ENCODE data around the gene ETV1. TPM values are rescaled to one million over a fixed set of nuclear protein-coding genes. Genes with fewer than 3 reads are reported as not detected.

ETV1 gene
- total RNA-seq, 2 experiments from 2014 or later, result 0.32 to 0.37 TPM

- Mint-ChIP-seq H3K27ac (no peak overlapping the region), H3K36me3 (ENCODE audit: low read depth) (no peaks in the 10 kb centered on the region), H3K27me3 (peaks cover 2% of the 10 kb centered on the region), H3K4me1 (no peaks in the 10 kb centered on the region), H3K9me3 (ENCODE audit: low read depth) (no peaks in the 10 kb centered on the region), H3K4me3 (no peak overlapping the region)
- DNase-seq (no peak), ATAC-seq (no peak)
- ChIA-PET POLR2A (no interaction called here), CTCF (no interaction called here)
- intact Hi-C loops (cut with DNase I, micrococcal nuclease), result no loop called here
Observed at GRCh38 chr7:13984061-13984460, 5.4 kb downstream of the ETV1 start.

GRCh38 chr7:13982940-13983677 lies 6.4 kb downstream of the ETV1 start:
- intact Hi-C loops (cut with DNase I, micrococcal nuclease), result no loop called here
- ChIA-PET CTCF (interaction anchor here (1.1 kb wide), 1 partner anchor 31 kb away, joined by 3 read pairs; no protein-coding TSS in a partner anchor), POLR2A (no interaction called here)
- peaks cover 2% of the 10 kb centered on the region for H3K27me3 Mint-ChIP-seq
- DNase-seq (no peak), ATAC-seq (no peak)
- H3K36me3 Mint-ChIP-seq (ENCODE audit: low read depth), result no peaks in the 10 kb centered on the region
- H3K9me3 Mint-ChIP-seq (ENCODE audit: low read depth), result no peaks in the 10 kb centered on the region
- no peaks in the 10 kb centered on the region for H3K4me1 Mint-ChIP-seq
- no peak overlapping the region for H3K27ac Mint-ChIP-seq
- H3K4me3 Mint-ChIP-seq, result no peak overlapping the region

- no peak for DNase-seq
- H3K9me3 Mint-ChIP-seq (ENCODE audit: low read depth), result no peaks in the 10 kb centered on the region
- no peak overlapping the region for H3K27ac Mint-ChIP-seq
- ChIA-PET POLR2A (no interaction called here), CTCF (interaction anchor here (0.6 kb wide), 1 partner anchor 255 kb away, joined by 4 read pairs; no protein-coding TSS in a partner anchor)
- H3K27me3 Mint-ChIP-seq, result peaks cover 2% of the 10 kb centered on the region
- ATAC-seq, result no peak
- no peak overlapping the region for H3K4me3 Mint-ChIP-seq
- H3K4me1 Mint-ChIP-seq, result no peaks in the 10 kb centered on the region
- intact Hi-C loops (cut with DNase I, micrococcal nuclease), result no loop called here
- H3K36me3 Mint-ChIP-seq (ENCODE audit: low read depth), result no peaks in the 10 kb centered on the region
Observed at GRCh38 chr7:13981070-13981469, 8.4 kb downstream of the ETV1 start.

GRCh38 chr7:13980474-13980873 lies 9.0 kb downstream of the ETV1 start:
- ATAC-seq (no peak), DNase-seq (no peak)
- ChIA-PET POLR2A (no interaction called here), CTCF (no interaction called here)
- H3K4me1 Mint-ChIP-seq, result no peaks in the 10 kb centered on the region
- no peak overlapping the region for H3K4me3 Mint-ChIP-seq
- no peaks in the 10 kb centered on the region for H3K9me3 Mint-ChIP-seq (ENCODE audit: low read depth)
- intact Hi-C loops (cut with DNase I, micrococcal nuclease), result no loop called here
- H3K36me3 Mint-ChIP-seq (ENCODE audit: low read depth), result no peaks in the 10 kb centered on the region
- H3K27me3 Mint-ChIP-seq, result peaks cover 2% of the 10 kb centered on the region
- no peak overlapping the region for H3K27ac Mint-ChIP-seq

- DNase-seq (no peak), ATAC-seq (no peak)
- no peaks in the 10 kb centered on the region for H3K4me1 Mint-ChIP-seq
- POLR2A ChIA-PET, result no interaction called here
- CTCF ChIA-PET, result interaction anchor here (1.0 kb wide), 1 partner anchor 12 kb away, joined by 3 read pairs; no protein-coding TSS in a partner anchor
- H3K27me3 Mint-ChIP-seq, result peaks cover 2% of the 10 kb centered on the region
- no peak overlapping the region for H3K4me3 Mint-ChIP-seq
- H3K27ac Mint-ChIP-seq, result no peak overlapping the region
- no peaks in the 10 kb centered on the region for H3K9me3 Mint-ChIP-seq (ENCODE audit: low read depth)
- intact Hi-C loops (cut with DNase I, micrococcal nuclease), result no loop called here
- H3K36me3 Mint-ChIP-seq (ENCODE audit: low read depth), result no peaks in the 10 kb centered on the region
Observed at GRCh38 chr7:13979671-13980435, 9.6 kb downstream of the ETV1 start.

GRCh38 chr7:13976594-13976993 lies 12.9 kb downstream of the ETV1 start:
- CTCF ChIA-PET, result no interaction called here
- Mint-ChIP-seq H3K27ac (no peak overlapping the region), H3K9me3 (ENCODE audit: low read depth) (no peaks in the 10 kb centered on the region), H3K36me3 (ENCODE audit: low read depth) (no peaks in the 10 kb centered on the region), H3K4me1 (no peaks in the 10 kb centered on the region), H3K27me3 (peaks cover 4% of the 10 kb centered on the region), H3K4me3 (no peak overlapping the region)
- ATAC-seq (no peak), DNase-seq (no peak)
- intact Hi-C loops (cut with DNase I, micrococcal nuclease), result no loop called here
- POLR2A ChIA-PET, result no interaction called here

- POLR2A ChIA-PET, result no interaction called here
- CTCF ChIA-PET, result interaction anchor here (0.7 to 0.8 kb wide), 3 partner anchors 21 to 433 kb away, joined by 3 to 4 read pairs (median 3); no protein-coding TSS in a partner anchor
- Mint-ChIP-seq H3K9me3 (ENCODE audit: low read depth) (no peaks in the 10 kb centered on the region), H3K27me3 (no peaks in the 10 kb centered on the region), H3K4me3 (no peak overlapping the region), H3K36me3 (ENCODE audit: low read depth) (no peaks in the 10 kb centered on the region), H3K4me1 (no peaks in the 10 kb centered on the region), H3K27ac (no peak overlapping the region)
- no peak for DNase-seq
- intact Hi-C loops (cut with DNase I, micrococcal nuclease), result no loop called here
- no peak for ATAC-seq
Observed at GRCh38 chr7:13965077-13965476, 24.4 kb downstream of the ETV1 start.

GRCh38 chr7:13963925-13964324 lies 25.5 kb downstream of the ETV1 start:
- ChIA-PET POLR2A (no interaction called here), CTCF (interaction anchor here (0.6 kb wide), 1 partner anchor 252 kb away, joined by 3 read pairs; no protein-coding TSS in a partner anchor)
- no peak for ATAC-seq
- Mint-ChIP-seq H3K4me3 (no peak overlapping the region), H3K9me3 (ENCODE audit: low read depth) (no peaks in the 10 kb centered on the region), H3K36me3 (ENCODE audit: low read depth) (no peaks in the 10 kb centered on the region), H3K27ac (no peak overlapping the region), H3K27me3 (no peaks in the 10 kb centered on the region), H3K4me1 (no peaks in the 10 kb centered on the region)
- intact Hi-C loops (cut with DNase I, micrococcal nuclease), result no loop called here
- no peak for DNase-seq

- Mint-ChIP-seq H3K4me3 (no peak overlapping the region), H3K27ac (no peak overlapping the region), H3K36me3 (ENCODE audit: low read depth) (no peaks in the 10 kb centered on the region), H3K9me3 (ENCODE audit: low read depth) (no peaks in the 10 kb centered on the region), H3K27me3 (no peaks in the 10 kb centered on the region), H3K4me1 (no peaks in the 10 kb centered on the region)
- DNase-seq (no peak), ATAC-seq (no peak)
- intact Hi-C loops (cut with DNase I, micrococcal nuclease), result no loop called here
- POLR2A ChIA-PET, result no interaction called here
- CTCF ChIA-PET, result no interaction called here
Observed at GRCh38 chr7:13955494-13955893, 34.0 kb downstream of the ETV1 start.

- Mint-ChIP-seq H3K27ac (no peak overlapping the region), H3K9me3 (ENCODE audit: low read depth) (no peaks in the 10 kb centered on the region), H3K27me3 (no peaks in the 10 kb centered on the region), H3K4me3 (no peak overlapping the region), H3K4me1 (no peaks in the 10 kb centered on the region), H3K36me3 (ENCODE audit: low read depth) (no peaks in the 10 kb centered on the region)
- no peak for DNase-seq
- intact Hi-C loops (cut with DNase I, micrococcal nuclease), result no loop called here
- ATAC-seq, result no peak
- ChIA-PET POLR2A (no interaction called here), CTCF (no interaction called here)
Observed at GRCh38 chr7:13953368-13953767, 36.1 kb downstream of the ETV1 start.

GRCh38 chr7:13952921-13953320 lies 36.5 kb downstream of the ETV1 start:
- H3K27ac Mint-ChIP-seq, result no peak overlapping the region
- no peak for ATAC-seq
- H3K4me3 Mint-ChIP-seq, result no peak overlapping the region
- H3K36me3 Mint-ChIP-seq (ENCODE audit: low read depth), result no peaks in the 10 kb centered on the region
- no peaks in the 10 kb centered on the region for H3K27me3 Mint-ChIP-seq
- intact Hi-C loops (cut with DNase I, micrococcal nuclease), result no loop called here
- no peaks in the 10 kb centered on the region for H3K4me1 Mint-ChIP-seq
- H3K9me3 Mint-ChIP-seq (ENCODE audit: low read depth), result no peaks in the 10 kb centered on the region
- ChIA-PET POLR2A (no interaction called here), CTCF (no interaction called here)
- DNase-seq, result no peak

GRCh38 chr7:13949939-13950338 lies 39.5 kb downstream of the ETV1 start:
- intact Hi-C loops (cut with DNase I, micrococcal nuclease), result no loop called here
- peaks cover 2% of the 10 kb centered on the region for H3K9me3 Mint-ChIP-seq (ENCODE audit: low read depth)
- no peak overlapping the region for H3K4me3 Mint-ChIP-seq
- no peak for DNase-seq
- no peaks in the 10 kb centered on the region for H3K36me3 Mint-ChIP-seq (ENCODE audit: low read depth)
- POLR2A ChIA-PET, result no interaction called here
- no peaks in the 10 kb centered on the region for H3K4me1 Mint-ChIP-seq
- no peak overlapping the region for H3K27ac Mint-ChIP-seq
- H3K27me3 Mint-ChIP-seq, result no peaks in the 10 kb centered on the region
- ATAC-seq, result no peak
- CTCF ChIA-PET, result no interaction called here
